ENCODE data around the gene EPHA1.
A peak's percentile ranks its signal among the peaks of the same experiment; 100 is the strongest.

DNA sequence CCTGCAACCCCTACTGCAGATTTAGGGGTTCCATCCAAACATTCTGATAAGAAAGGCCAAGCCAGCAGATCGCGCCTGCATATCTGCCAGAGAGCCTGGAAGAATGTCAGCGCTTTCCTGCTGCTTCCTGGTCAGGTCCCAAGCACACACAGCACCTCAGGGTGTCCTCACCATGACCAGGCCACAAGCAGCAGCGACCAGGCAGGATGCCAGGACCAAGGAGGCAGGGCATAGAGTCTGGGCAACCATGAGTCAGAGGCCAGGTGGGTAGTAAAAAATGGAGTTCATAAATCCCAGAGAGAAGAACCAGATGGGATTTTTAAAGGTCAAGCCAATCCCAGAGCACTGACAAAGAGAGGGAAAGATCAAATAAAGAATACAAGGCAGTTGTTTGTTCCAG lies 40.7 kb downstream of the EPHA1 start:
- TF ChIP-seq JUND (IDR thresholded peaks at IDR 0.05) = peak; percentile 43
- TF ChIP-seq POLR2AphosphoS5 (IDR thresholded peaks at IDR 0.05; ENCODE audit: low read depth, low read length) = peak; percentile 29; the same call in 1 of the 2 replicates
- no peak for TF ChIP-seq CTCF (IDR thresholded peaks at IDR 0.05)
- no peak for TF ChIP-seq TAF1 (IDR thresholded peaks at IDR 0.05; ENCODE audit: borderline replicate concordance, low read depth, low read length)
- no peak for TF ChIP-seq MXI1 (IDR thresholded peaks at IDR 0.05; ENCODE audit: low read depth, low read length)
